Pancreas (tissue), 10 donors: Measurements from ENCODE around the gene MFN2. TPM values are rescaled to one million over a fixed set of nuclear protein-coding genes. Genes with fewer than 3 reads are reported as not detected.

Experiments used
- ATAC-seq, 4 donors: fragments of 200-7000 bp; cut with Tn5 transposase; one replicate each; pipeline versions ENCODE4 v1.8.0 to v1.9.1; 2020; ENCODE audit warnings: mild to moderate bottlenecking in 4 of 4, moderate library complexity in 4 of 4
- DNase-seq, 6 donors: peaks; one replicate each; pipeline ENCODE4 v3.0.0-alpha.2; 2020
- FAIRE-seq: peaks from 2 replicates; lab custom pipeline; 2012; peaks lifted over from hg19 to GRCh38; lab: Jason Lieb, UNC
- H3K27ac ChIP-seq, 4 donors: fragments of 200-600 bp; sonication (generic); 1 replicate in 3 of 4; 2 replicates in 1 of 4; pipeline versions ENCODE4 v1.5.0 to v1.8.0; 2020
- H3K27me3 ChIP-seq, 4 donors: fragments of 200-600 bp; one replicate each; pipeline ENCODE4 v1.8.0; 2021
- H3K36me3 ChIP-seq, 3 donors: fragments of 200-600 bp; sonication (generic) in 1 of 3; one replicate each; pipeline versions ENCODE4 v1.5.0 to v1.8.0; 2020 to 2021
- H3K4me1 ChIP-seq, 3 donors: fragments of 200-600 bp; one replicate each; pipeline ENCODE4 v1.8.0; 2021
- H3K4me3 ChIP-seq, 4 donors: fragments of 200-600 bp; sonication (generic) in 2 of 4; one replicate each; pipeline versions ENCODE4 v1.5.0 to v1.8.0; 2020 to 2021
- H3K9me3 ChIP-seq, 4 donors: fragments of 200-600 bp; one replicate each; pipeline ENCODE4 v1.8.0; 2021
- WGBS, 2 donors: extraction: QIAGEN DNeasy Blood & Tissue Kit; methylation state at CpG; one replicate each; pipeline ENCODE4 v1.1.7; 2013; 5-methylcytosine and 5-hydroxymethylcytosine counted together
- intact Hi-C, 3 donors: fragments of 100-400 bp; cut with DNase I; formaldehyde crosslinking; loops; one replicate each; pipeline versions ENCODE4 v1.11.1 to v1.14.2; 2022
- polyA plus RNA-seq, 2 donors: library from polyadenylated mRNA; stranded (reverse); fragments of 200-250 nt; gene quantifications; one replicate each; pipeline ENCODE4 v1.2.3, GENCODE V29; 2013
- total RNA-seq, 6 donors: library from RNA; stranded (reverse); fragmentation: NEBNext Ultra II Directional in 4 of 6; extraction: Animal tissue kit (Norgen Biotek cat#: 25700) in 4 of 6; gene quantifications; one replicate each; pipeline versions ENCODE4 v1.2.1 to v1.2.4, GENCODE V29; 2021 to 2023
- TF ChIP-seq, protein P1 (sequence below), 4 donors: fragments of 200-600 bp; sonication (generic) in 3 of 4; IDR thresholded peaks; one replicate each; pipeline versions ENCODE4 v1.5.0 to v1.8.0; 2021; ENCODE audit warnings: antibody characterized with exemption in 4 of 4
- donor health status: healthy with polysubstance abuse.
- donor health status: DM: no; HTN: no; CAD: no; lungs with moderate emphysema.
- donor health status: DM: no; HTN: no; CAD: no.
- donor health status: control.
- donor health status: control.
- donor health status: Bipolar disorder and iron deficiency.
- donor health status: DM: yes; HTN: yes; CAD: no.
- donor health status: DM: no; HTN: no; CAD: no.
- donor health status: DM: no; HTN: no; CAD: no.
- donor health status: DM: yes; HTN: yes; CAD: no.

MFN2 gene
- total and polyA plus RNA-seq, 8 donors: 13.7 to 34.4 (median 24.8) TPM

DNA sequence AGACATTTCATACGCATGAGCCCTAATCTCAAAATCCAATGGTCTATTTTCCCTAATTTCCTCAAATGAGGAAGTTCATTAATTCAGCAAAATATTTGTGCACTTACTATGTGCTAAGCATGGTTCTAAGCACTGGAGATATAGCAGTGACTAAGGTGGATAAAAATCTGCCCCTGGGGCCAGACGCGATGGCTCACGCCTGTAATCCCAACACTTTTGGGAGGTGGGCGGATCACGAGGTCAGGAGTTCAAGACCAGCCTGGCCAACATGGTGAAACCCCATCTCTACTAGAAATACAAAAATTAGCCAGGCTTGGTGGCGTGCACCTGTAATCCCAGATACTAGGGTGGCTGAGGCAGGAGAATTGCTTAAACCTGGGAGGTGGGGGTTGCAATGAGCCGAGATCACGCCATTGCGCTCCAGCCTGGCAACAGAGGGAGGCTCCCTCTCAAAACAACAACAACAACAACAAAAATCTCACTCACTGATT, 34.8 kb downstream of the MFN2 start:
- WGBS, 2 donors: 89% methylated on average over 10 of the region's 10 CpGs
- H3K4me3 ChIP-seq: no peak overlapping the region
- DNase-seq (no peak), ATAC-seq (no peak), FAIRE-seq (no peak)
- H3K36me3 ChIP-seq: peaks cover 0 to 20% (median 10%) of the 10 kb centered on the region in 3 donors
- H3K27ac ChIP-seq: no peak overlapping the region
- intact Hi-C loops: no loop called here
- H3K9me3 ChIP-seq: no peaks in the 10 kb centered on the region
- H3K27me3 ChIP-seq: no peaks in the 10 kb centered on the region
- H3K4me1 ChIP-seq: no peaks in the 10 kb centered on the region
- TF ChIP-seq, protein P1, sequence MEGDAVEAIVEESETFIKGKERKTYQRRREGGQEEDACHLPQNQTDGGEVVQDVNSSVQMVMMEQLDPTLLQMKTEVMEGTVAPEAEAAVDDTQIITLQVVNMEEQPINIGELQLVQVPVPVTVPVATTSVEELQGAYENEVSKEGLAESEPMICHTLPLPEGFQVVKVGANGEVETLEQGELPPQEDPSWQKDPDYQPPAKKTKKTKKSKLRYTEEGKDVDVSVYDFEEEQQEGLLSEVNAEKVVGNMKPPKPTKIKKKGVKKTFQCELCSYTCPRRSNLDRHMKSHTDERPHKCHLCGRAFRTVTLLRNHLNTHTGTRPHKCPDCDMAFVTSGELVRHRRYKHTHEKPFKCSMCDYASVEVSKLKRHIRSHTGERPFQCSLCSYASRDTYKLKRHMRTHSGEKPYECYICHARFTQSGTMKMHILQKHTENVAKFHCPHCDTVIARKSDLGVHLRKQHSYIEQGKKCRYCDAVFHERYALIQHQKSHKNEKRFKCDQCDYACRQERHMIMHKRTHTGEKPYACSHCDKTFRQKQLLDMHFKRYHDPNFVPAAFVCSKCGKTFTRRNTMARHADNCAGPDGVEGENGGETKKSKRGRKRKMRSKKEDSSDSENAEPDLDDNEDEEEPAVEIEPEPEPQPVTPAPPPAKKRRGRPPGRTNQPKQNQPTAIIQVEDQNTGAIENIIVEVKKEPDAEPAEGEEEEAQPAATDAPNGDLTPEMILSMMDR (IDR thresholded peaks at IDR 0.05): no peak

DNA sequence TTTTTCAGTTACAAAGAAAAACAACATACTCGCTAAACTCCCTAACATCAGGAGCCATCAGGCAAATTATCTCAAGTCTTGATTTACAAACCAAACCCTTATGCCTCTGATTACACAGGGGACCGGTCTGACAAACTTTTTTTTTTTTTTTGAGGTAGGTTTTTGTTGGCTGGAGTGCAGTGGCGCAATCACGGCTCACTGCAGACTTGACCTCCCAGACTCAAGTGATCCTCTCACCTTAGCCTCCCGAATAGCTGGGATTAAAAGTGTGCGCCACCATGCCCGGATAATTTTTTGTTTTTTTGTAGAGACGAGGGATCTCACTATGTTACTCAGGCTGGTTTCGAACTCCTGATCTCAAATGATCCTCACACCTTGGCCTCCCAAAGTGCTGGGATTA, 35.3 kb downstream of the MFN2 start:
- whole genome bisulfite sequencing, 2 donors: 83 to 89% methylated on average over 9 of the region's 9 CpGs
- Histone ChIP-seq H3K4me1 (no peaks in the 10 kb centered on the region), H3K27me3 (no peaks in the 10 kb centered on the region), H3K4me3 (no peak overlapping the region), H3K36me3 (peaks cover 0 to 15% (median 5%) of the 10 kb centered on the region in 3 donors), H3K27ac (no peak overlapping the region), H3K9me3 (no peaks in the 10 kb centered on the region)
- no peak for FAIRE-seq
- no peak for ATAC-seq
- TF ChIP-seq, protein P1 (IDR thresholded peaks at IDR 0.05): no peak
- intact Hi-C loops: no loop called here
- no peak for DNase-seq

DNA sequence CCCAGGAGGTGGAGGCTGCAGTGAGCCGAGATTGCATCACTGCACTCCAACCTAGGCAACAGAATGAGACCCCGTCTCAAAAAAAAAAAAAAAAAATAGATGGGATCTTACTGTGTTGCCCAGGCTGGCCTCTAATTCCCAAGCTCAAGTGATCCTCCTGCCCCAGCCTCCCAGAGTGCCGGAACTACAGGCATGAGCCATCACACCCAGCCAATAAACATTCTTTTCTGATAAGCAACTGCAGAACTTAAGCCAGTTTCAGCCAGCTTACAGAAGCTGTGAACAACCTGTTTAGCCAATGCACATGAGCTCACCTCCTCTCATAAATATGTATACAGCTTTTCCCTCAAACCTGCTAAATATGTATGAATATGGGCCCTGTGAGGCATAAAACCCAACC, 35.9 kb downstream of the MFN2 start:
- WGBS, 2 donors: 95 to 96% methylated on average over 2 to 3 of the region's 3 CpGs
- FAIRE-seq (no peak), ATAC-seq (no peak), DNase-seq (no peak)
- H3K27me3 ChIP-seq: no peaks in the 10 kb centered on the region
- H3K4me1 ChIP-seq: no peaks in the 10 kb centered on the region
- no peaks in the 10 kb centered on the region for H3K9me3 ChIP-seq
- H3K36me3 ChIP-seq: peaks cover 0 to 8% (median 0%) of the 10 kb centered on the region in 3 donors
- no peak overlapping the region for H3K4me3 ChIP-seq
- no peak overlapping the region for H3K27ac ChIP-seq
- TF ChIP-seq, protein P1 (IDR thresholded peaks at IDR 0.05): no peak
- intact Hi-C loops: no loop called here

DNA sequence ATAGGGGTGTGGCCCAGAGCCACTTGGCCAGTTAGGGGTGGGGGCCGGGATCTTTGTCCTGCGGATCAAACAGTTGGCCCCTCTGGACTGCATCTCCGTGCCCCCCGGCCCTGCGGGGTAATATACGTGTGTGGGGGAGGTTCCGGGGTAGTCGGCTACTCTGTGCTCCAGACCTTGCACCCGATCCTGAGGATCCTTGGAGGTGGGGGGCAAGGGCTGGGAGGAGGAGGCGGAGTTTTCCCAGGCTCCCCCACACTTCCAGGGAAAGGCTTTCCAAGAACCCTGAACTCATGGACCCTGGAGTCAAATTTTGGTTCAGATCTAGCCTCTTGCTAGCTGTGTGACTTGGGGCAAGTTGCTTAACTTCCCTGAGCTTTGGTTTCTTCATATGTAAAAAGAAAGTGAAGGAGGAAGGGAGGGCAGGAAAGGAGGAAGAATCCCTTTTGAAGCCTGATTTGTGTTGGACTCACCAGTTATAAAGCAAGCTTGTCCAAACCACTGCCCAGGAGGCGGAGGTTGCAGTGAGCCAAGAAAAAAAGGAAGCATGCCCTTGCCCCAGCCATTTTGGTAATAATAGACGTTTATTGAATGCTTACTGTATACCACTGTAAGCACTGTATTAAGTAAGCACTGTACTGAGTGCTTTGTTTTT, 39.7 kb downstream of the MFN2 start:
- intact Hi-C loops: no loop called here
- TF ChIP-seq, protein P1 (IDR thresholded peaks at IDR 0.05): no peak
- peak in 1 of 6 donors; percentile 77 for DNase-seq
- Histone ChIP-seq H3K4me1 (no peaks in the 10 kb centered on the region), H3K9me3 (no peaks in the 10 kb centered on the region), H3K27me3 (no peaks in the 10 kb centered on the region), H3K36me3 (no peaks in the 10 kb centered on the region), H3K27ac (peak overlapping the region; percentile 62 to 78 (median 73)), H3K4me3 (peak overlapping the region; percentile 65 to 96 (median 72))
- FAIRE-seq: no peak
- 11 to 13% methylated on average over 12 of the region's 12 CpGs for WGBS, 2 donors
- peak; percentile 4 to 13 (median 8) for ATAC-seq

DNA sequence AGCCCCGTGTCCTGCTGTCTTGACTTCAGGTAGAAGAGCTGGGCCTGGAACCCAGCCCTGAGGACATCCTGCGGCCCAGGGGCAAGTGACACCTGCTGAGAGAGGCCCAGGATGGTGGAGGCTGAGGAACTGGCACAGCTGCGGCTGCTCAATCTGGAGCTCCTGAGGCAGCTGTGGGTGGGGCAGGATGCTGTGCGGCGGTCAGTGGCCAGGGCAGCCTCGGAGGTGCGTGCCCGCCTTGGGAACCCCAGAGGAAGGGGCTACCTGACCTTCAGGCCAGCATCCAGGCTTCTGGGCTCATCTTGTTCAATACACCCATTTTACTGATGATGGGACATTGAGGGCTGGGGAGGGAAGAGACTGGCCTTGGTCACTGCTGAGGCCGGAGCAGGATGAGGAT, 41.4 kb downstream of the MFN2 start:
- TF ChIP-seq, protein P1 (IDR thresholded peaks at IDR 0.05): no peak
- H3K9me3 ChIP-seq: no peaks in the 10 kb centered on the region
- intact Hi-C loops: no loop called here
- FAIRE-seq (no peak), ATAC-seq (no peak), DNase-seq (no peak)
- no peaks in the 10 kb centered on the region for H3K4me1 ChIP-seq
- no peaks in the 10 kb centered on the region for H3K36me3 ChIP-seq
- no peaks in the 10 kb centered on the region for H3K27me3 ChIP-seq
- no peak overlapping the region for H3K27ac ChIP-seq
- no peak overlapping the region for H3K4me3 ChIP-seq
- WGBS, 2 donors: 92 to 94% methylated on average over 9 of the region's 9 CpGs
